ENCODE data around the gene SMIM28.
A peak's percentile ranks its signal among the peaks of the same experiment; 100 is the strongest.

The SMIM28 gene

DNA sequence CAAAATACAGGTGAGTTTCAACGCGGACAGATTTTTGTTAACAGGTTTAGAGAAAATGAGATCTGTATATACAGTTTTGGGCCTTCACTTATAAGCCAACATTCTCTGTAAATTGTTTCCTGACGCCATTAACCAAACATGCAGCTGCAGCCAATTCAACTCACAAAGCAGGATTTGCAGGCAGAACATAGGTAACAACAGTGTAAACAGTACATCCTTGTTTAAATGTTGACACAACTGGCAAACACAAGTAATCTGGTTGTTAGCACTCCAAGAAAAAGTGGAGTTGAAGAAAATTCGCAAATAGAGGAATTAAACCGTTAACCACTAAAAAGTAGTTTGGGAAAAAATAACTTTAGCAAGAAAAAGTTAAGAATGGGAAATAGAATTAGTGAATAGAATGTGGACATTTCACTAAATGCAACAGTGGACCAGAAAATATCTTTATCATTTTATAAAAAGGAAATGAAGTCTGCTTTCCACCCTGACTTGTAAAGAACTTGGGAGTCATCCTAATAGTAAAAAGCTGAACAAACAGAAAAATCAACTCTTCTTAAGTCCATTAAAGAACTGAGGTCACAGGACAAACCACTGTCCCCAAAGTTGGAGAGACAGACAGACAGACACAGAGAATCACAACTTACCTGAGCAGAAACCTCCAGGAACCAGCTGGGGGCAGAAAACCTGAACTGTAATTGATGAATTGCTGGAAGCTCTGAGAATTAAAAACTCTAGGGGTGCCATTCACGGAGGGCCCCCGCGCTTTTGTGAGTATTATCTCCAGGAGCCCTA, 10.1 kb downstream of the SMIM28 start:
- H3K27ac ChIP-seq (ENCODE audit: low read length), result no peak overlapping the region
- no peak for DNase-seq
- TF ChIP-seq EZH2phosphoT487 (IDR thresholded peaks at IDR 0.05; ENCODE audit: low read length), result no peak
- no peak for TF ChIP-seq CTCF (IDR thresholded peaks at IDR 0.05; ENCODE audit: low read length)
- TF ChIP-seq EZH2 (optimal IDR thresholded peaks at IDR 0.05; ENCODE audit: low read depth, low read length), result no peak
- H3K27me3 ChIP-seq (replicated peaks; ENCODE audit: insufficient read depth, low read length), result no peaks in the 10 kb centered on the region
- no peaks in the 10 kb centered on the region for H3K9me2 ChIP-seq (replicated peaks; ENCODE audit: insufficient read depth, low read length)
- H3K9ac ChIP-seq (ENCODE audit: low read length), result no peak overlapping the region
- no peaks in the 10 kb centered on the region for H3K4me1 ChIP-seq (ENCODE audit: low read length)
- H3K4me3 ChIP-seq (ENCODE audit: low read length), result no peak overlapping the region
- H3K36me3 ChIP-seq (replicated peaks; ENCODE audit: insufficient read depth, low read length), result no peaks in the 10 kb centered on the region
- H2AFZ ChIP-seq (ENCODE audit: low read length), result no peak overlapping the region
- H3K9me3 ChIP-seq (replicated peaks; ENCODE audit: insufficient read depth, low read length), result no peaks in the 10 kb centered on the region
- no peaks in the 10 kb centered on the region for H3F3A ChIP-seq (ENCODE audit: insufficient read depth, low read length)
- H3K4me2 ChIP-seq (ENCODE audit: low read depth, low read length), result no peak overlapping the region
- no peaks in the 10 kb centered on the region for H4K20me1 ChIP-seq (ENCODE audit: insufficient read depth, low read length)
- no peaks in the 10 kb centered on the region for H3K79me2 ChIP-seq (ENCODE audit: low read length)

GRCh38 chr6:138389551-138389950, 11.8 kb downstream of the SMIM28 start:
- H3K79me2 ChIP-seq (ENCODE audit: low read length), result no peaks in the 10 kb centered on the region
- no peaks in the 10 kb centered on the region for H3K9me3 ChIP-seq (replicated peaks; ENCODE audit: insufficient read depth, low read length)
- H3K27me3 ChIP-seq (replicated peaks; ENCODE audit: insufficient read depth, low read length), result no peaks in the 10 kb centered on the region
- no peaks in the 10 kb centered on the region for H3K36me3 ChIP-seq (replicated peaks; ENCODE audit: insufficient read depth, low read length)
- H3K4me2 ChIP-seq (ENCODE audit: low read depth, low read length), result no peak overlapping the region
- H3K9ac ChIP-seq (ENCODE audit: low read length), result no peak overlapping the region
- no peak overlapping the region for H2AFZ ChIP-seq (ENCODE audit: low read length)
- peaks cover 9% of the 10 kb centered on the region for H3K4me1 ChIP-seq (ENCODE audit: low read length)
- H4K20me1 ChIP-seq (ENCODE audit: insufficient read depth, low read length), result no peaks in the 10 kb centered on the region
- H3F3A ChIP-seq (ENCODE audit: insufficient read depth, low read length), result no peaks in the 10 kb centered on the region
- H3K4me3 ChIP-seq (ENCODE audit: low read length), result no peak overlapping the region
- DNase-seq, result no peak
- TF ChIP-seq EZH2 (optimal IDR thresholded peaks at IDR 0.05; ENCODE audit: low read depth, low read length) (no peak), EZH2phosphoT487 (IDR thresholded peaks at IDR 0.05; ENCODE audit: low read length) (no peak), CTCF (IDR thresholded peaks at IDR 0.05; ENCODE audit: low read length) (no peak)
- H3K27ac ChIP-seq (ENCODE audit: low read length), result no peak overlapping the region
- no peaks in the 10 kb centered on the region for H3K9me2 ChIP-seq (replicated peaks; ENCODE audit: insufficient read depth, low read length)

- no peaks in the 10 kb centered on the region for H4K20me1 ChIP-seq (ENCODE audit: insufficient read depth, low read length)
- H3K9ac ChIP-seq (ENCODE audit: low read length), result no peak overlapping the region
- DNase-seq, result no peak
- TF ChIP-seq EZH2phosphoT487 (IDR thresholded peaks at IDR 0.05; ENCODE audit: low read length), result no peak
- no peak for TF ChIP-seq EZH2 (optimal IDR thresholded peaks at IDR 0.05; ENCODE audit: low read depth, low read length)
- TF ChIP-seq CTCF (IDR thresholded peaks at IDR 0.05; ENCODE audit: low read length), result no peak
- H3K79me2 ChIP-seq (ENCODE audit: low read length), result no peaks in the 10 kb centered on the region
- H3K27me3 ChIP-seq (replicated peaks; ENCODE audit: insufficient read depth, low read length), result no peaks in the 10 kb centered on the region
- no peak overlapping the region for H3K4me3 ChIP-seq (ENCODE audit: low read length)
- 0 out of 2 replicates have a peak overlapping the region, but pooled peaks have one; percentile 9 for H2AFZ ChIP-seq (ENCODE audit: low read length)
- no peaks in the 10 kb centered on the region for H3K9me2 ChIP-seq (replicated peaks; ENCODE audit: insufficient read depth, low read length)
- peak overlapping the region; percentile 35; the same call in 1 of the 2 replicates for H3K4me2 ChIP-seq (ENCODE audit: low read depth, low read length)
- H3K36me3 ChIP-seq (replicated peaks; ENCODE audit: insufficient read depth, low read length), result no peaks in the 10 kb centered on the region
- H3F3A ChIP-seq (ENCODE audit: insufficient read depth, low read length), result no peaks in the 10 kb centered on the region
- H3K4me1 ChIP-seq (ENCODE audit: low read length), result peaks cover 10% of the 10 kb centered on the region
- peak overlapping the region; percentile 33; the same call in 1 of the 2 replicates for H3K27ac ChIP-seq (ENCODE audit: low read length)
- no peaks in the 10 kb centered on the region for H3K9me3 ChIP-seq (replicated peaks; ENCODE audit: insufficient read depth, low read length)
Observed at GRCh38 chr6:138393871-138394783, 16.4 kb downstream of the SMIM28 start.

Measured in MM.1S (cell line).